Fibroblast of the aortic adventitia (primary cell): Measurements from ENCODE around the gene HTR3D. TPM values are rescaled to one million over a fixed set of nuclear protein-coding genes. Genes with fewer than 3 reads are reported as not detected.

Experiments
- DNase-seq: peaks from one replicate; pipeline ENCODE4 v3.0.0-alpha.2; 2010; ENCODE audit warnings: low read depth
- H3K4me3 ChIP-seq: 2 replicates; pipeline ENCODE4 v1.5.1; 2011; ENCODE audit warnings: low read depth, mild to moderate bottlenecking, control low read depth, low read length, moderate library complexity
- total RNA-seq: library from RNA; depleted of rRNA; stranded (reverse); fragments of >200 nt; gene quantifications from 2 replicates; pipeline ENCODE4 v1.2.3, GENCODE V29; 2012; ENCODE audit warnings: low replicate concordance
- TF ChIP-seq, protein P1 (sequence below): IDR thresholded peaks from 2 replicates; pipeline ENCODE4 v1.5.1; 2011; ENCODE audit warnings: mild to moderate bottlenecking, low read length, control low read depth, inconsistent platforms; ENCODE audit not compliant: insufficient read depth

HTR3D gene
- total RNA-seq, 1 donor = not detected

DNA sequence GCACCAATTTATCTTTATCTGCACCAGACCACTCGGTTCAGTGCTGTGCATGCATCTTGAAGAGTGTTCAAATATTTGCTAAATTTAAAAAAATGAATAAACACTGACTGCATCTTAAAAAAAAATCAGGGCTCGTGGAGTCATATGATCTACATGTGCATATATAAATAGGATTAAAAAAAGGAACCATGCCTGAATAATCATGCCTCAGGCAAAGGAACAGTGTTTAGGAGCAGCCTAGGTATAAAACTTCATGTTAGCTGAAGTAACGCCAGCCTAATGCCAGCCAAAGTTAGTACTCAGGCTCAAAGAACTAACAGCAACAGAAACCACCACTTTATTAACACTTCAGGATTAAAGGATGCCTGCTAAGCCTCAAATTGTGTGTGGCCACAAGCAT lies 23.4 kb upstream of the HTR3D start:
- TF ChIP-seq, protein P1, sequence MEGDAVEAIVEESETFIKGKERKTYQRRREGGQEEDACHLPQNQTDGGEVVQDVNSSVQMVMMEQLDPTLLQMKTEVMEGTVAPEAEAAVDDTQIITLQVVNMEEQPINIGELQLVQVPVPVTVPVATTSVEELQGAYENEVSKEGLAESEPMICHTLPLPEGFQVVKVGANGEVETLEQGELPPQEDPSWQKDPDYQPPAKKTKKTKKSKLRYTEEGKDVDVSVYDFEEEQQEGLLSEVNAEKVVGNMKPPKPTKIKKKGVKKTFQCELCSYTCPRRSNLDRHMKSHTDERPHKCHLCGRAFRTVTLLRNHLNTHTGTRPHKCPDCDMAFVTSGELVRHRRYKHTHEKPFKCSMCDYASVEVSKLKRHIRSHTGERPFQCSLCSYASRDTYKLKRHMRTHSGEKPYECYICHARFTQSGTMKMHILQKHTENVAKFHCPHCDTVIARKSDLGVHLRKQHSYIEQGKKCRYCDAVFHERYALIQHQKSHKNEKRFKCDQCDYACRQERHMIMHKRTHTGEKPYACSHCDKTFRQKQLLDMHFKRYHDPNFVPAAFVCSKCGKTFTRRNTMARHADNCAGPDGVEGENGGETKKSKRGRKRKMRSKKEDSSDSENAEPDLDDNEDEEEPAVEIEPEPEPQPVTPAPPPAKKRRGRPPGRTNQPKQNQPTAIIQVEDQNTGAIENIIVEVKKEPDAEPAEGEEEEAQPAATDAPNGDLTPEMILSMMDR = no peak
- no peak overlapping the region for H3K4me3 ChIP-seq
- DNase-seq = no peak

DNA sequence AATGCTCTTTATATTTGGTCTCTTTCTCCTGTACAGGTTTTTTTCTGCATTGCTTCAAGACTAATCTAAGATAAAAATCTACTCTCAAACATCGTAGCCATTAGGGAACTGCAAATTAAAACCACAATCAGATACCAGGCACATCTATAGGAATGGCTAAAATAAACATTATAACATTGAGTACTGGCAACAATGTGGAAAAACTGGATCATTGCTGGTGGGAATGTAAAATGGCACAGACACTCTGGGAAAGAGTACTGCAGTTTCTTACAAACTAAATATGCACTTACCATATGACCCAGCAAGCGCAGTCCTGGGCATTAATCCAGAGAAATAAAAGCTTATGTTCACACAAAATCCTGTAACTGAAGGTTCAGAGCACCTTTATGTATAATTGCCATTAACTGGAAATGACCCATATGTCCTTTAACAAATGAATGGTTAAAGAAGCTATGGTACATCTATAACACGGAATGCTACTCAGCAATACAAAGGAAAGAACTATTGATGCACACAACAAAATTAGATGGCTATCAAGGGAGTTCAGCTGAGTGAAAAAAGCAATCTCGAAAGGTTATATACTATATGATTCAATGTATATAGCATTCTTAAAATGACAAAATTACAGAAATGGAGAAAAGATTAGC lies 20.2 kb upstream of the HTR3D start:
- no peak for DNase-seq
- H3K4me3 ChIP-seq = no peak overlapping the region
- TF ChIP-seq, protein P1 = no peak

DNA sequence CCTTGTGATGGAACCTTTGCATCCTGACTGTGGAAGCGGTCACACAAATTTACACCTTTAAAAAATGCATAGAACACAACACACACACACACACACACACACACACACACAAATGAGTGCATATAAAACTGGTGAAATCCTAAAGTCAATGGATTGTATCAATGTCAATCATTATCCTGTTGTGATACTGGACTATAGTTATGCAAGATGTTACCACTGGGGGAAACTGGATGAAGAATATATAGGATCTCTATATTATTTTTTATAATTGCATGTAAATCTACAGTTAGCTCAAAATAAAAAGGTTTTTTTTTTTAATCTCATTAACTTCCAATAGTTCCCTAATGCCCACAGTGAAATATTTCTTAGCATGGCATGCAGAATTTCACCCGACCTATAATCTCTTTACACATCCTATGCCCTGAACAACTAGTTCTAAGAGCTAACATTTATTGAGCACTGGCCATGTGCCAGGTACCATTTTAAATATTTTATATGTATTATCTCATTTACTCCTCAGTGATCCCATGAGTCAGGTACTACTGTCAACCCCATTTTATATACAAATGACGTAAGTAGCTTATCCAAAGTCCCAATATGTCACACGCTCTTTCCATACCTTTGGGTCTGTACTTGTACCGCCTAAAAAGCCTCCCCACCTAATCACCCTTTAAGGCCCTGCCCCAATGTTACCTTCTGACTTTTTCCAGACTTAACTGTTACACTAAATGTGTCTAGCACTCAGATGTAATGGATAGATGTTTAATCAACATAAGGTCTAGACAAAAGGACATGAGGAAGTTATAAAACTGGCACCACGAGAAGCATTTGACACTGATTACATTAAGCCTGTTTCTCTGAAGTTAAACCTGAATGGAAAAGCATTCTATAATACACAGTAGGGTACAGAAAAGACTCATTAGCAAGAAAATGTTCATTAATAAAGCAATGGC lies 19.3 kb upstream of the HTR3D start:
- no peak overlapping the region for H3K4me3 ChIP-seq
- TF ChIP-seq, protein P1 = no peak
- no peak for DNase-seq

DNA sequence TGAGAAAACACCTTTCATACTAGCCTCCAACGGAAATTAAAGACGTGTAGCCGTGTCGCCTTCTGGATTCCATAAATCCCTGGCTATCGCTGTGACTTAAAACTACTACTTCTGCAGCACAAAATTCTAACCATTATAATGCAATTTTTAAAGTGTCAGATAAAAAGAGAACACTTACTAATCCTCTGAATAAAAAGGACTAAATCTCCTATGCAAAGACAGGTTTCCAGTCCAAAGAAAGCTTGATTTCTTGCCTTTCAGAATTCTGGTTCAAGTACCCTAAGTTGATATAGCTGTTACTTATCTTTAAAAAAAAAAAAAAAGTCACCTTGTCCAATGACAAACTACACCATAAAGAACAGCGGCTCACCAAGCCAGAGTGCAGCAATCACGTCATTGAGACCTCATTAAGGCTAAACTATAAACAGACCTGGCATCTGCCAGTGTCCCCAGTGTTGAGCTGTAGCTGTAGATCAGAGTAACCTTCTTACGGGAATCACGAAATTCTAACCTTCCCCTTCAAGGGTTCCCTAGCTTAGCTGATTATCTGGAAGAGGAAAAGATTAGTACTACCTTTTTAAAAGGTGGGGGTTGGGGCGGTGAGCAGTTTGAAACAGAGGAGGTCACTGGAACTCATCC lies 16.0 kb upstream of the HTR3D start:
- H3K4me3 ChIP-seq = no peak overlapping the region
- DNase-seq = no peak
- TF ChIP-seq, protein P1 = no peak

DNA sequence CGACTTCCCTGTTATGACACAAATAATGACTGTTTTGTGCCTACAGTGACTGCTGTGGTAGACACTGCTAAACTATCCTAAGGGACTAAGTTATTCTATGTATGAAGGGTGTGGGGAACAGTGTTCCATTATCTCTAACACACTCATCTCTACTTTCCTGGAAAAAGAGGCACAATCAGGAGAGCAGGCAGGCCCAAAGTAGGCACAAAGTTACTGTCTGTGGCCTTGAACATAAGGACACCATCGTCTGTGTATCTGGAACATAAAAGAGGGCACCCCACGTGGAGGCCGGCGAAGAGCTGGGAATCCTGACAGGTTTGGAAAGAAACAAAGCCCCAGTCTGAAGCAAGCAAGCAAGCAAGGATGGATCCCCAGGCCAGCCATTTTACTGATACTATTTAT lies 15.4 kb upstream of the HTR3D start:
- peak overlapping the region; percentile 26 for H3K4me3 ChIP-seq
- no peak for DNase-seq
- TF ChIP-seq, protein P1 = no peak

DNA sequence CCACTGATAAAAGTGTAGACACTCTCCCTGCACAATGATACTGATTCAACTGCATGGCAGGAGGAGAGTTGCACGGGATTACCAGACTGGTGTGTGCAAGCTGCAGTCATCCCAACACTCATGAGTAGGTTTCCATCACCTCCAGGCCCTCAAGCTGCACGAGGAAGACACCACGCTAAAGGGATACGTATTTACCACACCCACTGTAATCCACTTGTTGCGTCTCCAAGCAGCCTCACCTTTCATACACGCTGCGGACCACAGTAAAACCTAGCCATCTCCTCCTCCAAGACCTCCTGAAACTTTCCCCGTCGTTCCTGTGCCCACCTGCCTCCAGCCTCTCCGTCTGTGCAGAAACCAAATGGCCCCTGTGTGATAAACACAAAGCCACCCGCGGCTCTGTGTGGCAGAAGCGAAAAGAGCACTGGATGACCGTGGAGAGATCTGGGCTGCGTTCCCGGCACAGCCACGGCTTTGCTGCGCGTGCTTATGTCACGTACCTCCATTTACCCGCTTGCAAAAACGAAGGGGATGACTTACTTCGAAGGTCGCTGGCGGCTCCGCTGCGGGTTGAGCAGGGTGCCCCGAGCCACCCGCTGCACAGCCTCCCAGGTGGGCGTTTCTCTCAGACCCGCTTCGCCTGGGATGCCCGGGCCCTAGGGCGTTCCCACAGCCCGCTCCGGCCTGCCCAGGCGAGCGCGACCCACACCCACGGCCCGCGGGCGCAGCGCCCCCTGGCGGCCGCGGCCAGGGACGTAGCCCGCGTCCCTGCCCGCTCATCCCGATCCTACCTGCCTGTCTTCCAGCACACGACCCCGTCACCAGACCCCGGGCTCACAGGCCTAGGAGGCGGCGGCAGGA lies 14.5 kb upstream of the HTR3D start:
- TF ChIP-seq, protein P1 = peak; percentile 54
- DNase-seq = peak; percentile 59
- peak overlapping the region; percentile 99 for H3K4me3 ChIP-seq
